NCI-H748 (cell line): ENCODE results near the gene PSAPL1.

ENCODE experiments used
- DNase-seq: peaks from one replicate; lab custom pipeline; 2025; ENCODE audit not compliant: unreplicated experiment; lab: John Stamatoyannopoulos, UW

The PSAPL1 gene

GRCh38 chr4:7398104-7398423, 36.7 kb downstream of the PSAPL1 start:
- peak; percentile 87 for DNase-seq

- DNase-seq, result no peak
Observed at GRCh38 chr4:7397206-7398103, 37.3 kb downstream of the PSAPL1 start.

DNA sequence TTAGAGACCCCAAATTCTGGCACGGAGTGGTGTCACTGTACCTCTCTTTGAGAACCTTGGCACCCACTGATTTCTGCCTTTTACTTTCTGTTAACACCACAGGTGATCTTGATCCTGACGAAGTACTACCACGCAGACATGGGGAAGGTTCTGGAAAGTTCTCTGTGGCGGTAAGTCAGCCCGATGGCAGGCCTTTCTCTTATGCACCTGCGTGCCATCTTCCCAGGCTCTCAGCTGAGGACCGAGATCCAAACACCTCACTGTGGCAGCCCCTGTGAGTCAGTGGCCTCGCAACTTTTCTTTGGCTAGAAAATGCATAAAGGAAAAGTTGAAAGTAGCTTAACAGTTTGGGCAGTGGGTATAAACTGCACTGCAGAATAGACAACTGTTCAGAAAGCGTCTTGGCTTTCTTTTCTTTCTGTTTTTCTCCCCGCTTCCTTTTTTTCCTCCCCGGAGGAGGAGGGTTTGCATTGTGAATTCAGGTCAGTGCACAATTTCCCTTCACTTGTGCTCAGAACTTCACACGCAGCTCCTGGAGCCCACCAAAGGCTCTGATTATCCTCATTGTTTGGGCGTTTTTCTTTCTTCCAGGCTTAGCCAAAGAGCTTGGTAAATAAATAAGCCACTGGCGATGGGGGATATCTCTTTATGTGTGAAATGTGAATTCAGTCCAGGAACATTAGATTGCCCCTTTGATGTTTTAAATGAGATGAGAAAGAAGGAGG, 38.4 kb downstream of the PSAPL1 start:
- DNase-seq, result no peak

GRCh38 chr4:7395645-7396044, 39.1 kb downstream of the PSAPL1 start:
- DNase-seq, result no peak

DNA sequence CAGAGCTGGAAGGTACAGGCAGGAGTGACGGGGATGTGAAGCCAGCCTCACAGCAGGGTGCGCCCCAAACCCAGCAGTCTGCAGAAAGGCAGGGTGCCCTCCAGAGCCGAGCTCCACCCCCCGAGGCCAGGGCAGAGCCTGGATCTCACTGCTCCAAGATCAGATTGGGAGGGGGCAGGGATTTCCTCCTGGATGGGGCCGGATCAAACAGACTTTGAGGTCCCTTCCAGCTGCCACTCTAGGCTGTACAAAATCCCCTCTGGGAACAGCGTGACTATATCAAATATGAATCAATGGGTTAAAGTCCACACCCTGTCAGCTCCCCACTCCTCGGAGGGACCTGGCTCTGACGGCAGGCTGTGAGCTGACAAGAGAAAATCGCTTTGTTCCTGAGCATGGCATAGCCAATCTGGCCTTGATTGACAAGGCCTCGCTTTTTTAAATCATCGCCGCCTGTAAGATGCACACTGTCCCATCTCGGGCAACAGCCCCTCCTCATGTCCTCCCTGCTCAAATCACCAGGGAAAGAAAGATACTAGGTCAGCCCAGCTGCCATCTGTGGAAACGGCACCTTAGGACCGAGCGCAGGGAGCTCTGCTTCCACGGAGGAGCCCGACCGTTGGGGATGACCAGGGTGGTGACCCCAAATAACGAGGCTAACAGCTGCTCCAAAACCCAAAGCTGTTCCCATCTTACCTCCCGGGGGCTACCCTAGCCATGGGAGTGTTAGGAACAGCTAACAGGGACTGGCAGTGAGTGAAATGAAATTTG, 39.9 kb downstream of the PSAPL1 start:
- DNase-seq, result no peak

DNA sequence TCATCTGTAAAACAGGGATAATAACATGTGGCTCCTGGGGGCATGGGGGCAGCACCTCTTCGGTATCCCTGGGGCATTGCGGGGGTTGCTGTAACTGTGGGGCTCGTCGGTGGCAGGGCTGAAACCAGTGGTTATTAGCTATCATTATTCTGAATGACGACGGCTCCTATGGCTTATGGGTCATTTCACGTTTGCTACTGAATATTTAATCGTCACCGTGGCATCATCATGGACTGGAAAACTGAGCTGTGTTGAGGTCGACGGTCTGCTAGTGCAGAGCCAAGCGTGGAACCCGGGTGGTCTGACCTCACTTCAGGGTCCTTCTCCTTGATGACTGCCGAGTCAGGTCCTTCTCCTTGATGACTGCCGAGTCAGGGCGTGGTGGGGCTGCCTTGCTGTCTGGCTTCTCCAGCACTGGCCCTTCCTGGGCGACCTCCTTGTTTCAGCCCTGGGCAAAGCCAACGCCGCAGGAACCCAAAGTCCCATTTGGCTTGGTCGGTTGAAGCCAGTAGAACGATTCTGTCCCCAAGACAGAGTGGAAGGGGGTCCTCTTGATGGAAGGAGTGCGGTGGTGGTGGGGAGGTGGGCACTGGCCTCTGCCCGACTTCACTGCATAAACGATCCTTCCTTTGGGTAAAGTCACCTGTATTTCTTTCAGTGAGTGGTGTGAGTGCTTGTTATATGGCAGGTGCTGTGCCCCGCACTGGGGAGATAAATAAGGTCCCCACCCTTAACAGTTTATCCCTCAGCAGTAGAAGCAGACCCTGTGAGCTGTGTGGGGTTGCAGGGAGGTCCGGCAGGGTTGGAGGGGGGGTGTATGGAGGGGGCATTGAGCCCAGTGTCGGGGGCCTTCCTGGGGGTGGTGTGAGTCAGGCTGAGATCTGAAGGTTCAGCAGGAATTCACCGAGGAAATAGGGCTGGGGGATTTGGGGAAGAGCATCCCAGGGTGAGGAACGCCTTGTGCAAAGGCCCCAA, 40.8 kb downstream of the PSAPL1 start:
- no peak for DNase-seq

DNA sequence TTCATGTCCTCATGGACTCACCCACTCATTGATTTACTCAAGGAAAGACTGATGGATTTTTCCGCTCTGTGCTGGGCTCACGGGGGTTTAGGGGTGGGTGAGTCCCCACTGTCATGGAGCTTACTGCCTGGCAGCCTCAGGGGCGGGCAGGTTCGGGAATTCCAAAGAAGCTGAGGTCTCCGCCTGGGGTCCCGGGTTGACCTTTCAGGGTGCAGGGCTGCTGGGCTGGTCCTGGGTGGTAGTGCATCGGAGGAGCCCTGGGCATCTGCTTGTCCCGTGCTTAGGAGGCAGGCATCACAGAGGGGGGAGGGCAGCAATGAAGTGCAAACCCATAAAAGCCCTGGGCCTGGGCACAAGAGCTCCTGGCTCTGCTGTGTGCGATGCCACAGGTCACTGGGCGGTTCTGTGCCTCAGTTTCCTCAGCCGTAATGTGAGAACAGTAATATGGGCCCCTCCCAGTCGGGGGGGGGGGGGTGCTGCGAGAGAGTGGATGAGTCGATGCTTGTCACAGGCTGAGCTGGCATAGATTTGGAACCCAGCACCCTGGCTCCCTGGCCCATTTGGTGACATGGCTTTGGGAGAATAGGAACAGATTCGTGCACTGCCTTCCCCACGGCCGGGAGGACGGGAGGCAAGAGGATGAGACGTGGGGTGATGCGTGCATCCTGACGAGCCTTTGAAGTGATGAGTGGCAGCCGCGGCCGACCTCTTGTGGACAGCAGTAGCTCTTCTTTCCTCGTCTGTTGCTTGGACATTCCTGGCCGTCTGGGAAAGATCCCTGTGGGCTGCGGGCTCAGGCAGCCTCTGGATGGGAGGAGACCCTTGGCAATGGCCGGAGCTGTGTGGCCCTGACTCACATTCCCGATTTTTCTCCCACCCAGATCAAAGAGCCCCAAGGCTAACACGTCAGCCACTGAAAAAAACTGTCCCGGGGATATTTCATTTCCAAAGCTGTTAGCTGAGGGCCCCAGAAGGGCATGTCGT, 42.0 kb downstream of the PSAPL1 start:
- DNase-seq, result no peak

DNA sequence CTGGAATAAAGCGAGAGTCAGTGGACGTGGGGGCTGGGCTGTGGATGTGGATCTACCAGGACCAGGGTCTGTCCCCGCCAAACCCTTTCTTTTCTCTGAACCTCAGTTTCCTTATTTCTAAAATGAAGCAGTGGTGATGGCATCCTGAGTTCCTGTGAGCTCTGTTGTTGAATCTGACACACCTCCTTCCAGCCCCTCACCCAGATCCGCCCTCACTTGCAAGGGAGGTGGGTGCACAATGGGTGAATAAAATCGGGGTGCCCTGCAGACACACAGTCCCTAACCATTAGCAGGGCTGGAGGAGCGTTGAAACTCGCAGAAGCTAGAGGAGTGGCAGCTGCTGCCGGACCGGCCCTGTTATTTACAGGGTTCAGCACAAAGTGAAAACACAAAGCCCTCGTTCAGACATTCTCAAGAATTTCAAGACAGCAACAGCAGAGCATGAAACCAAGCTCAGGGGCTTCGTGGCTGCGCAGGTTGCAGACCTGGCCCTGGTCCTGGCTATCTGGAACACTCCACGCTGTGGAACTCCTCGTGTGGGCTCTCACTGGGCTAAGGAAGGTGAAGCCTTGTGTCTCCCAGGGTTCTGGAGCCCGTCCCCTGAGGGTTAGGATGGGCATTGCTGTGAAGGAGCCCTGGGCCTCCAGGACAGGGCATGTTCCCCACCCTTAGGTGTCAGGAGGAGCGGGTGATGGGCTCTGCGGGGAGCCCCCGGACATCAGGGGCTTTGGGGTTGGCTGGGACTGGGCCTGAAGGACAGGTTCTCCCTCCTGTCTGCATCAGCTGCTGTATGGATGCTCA, 42.9 kb downstream of the PSAPL1 start:
- DNase-seq, result no peak

- no peak for DNase-seq
Observed at GRCh38 chr4:7390906-7391636, 43.7 kb downstream of the PSAPL1 start.

- DNase-seq, result no peak
Observed at GRCh38 chr4:7390336-7390735, 44.4 kb downstream of the PSAPL1 start.

DNA sequence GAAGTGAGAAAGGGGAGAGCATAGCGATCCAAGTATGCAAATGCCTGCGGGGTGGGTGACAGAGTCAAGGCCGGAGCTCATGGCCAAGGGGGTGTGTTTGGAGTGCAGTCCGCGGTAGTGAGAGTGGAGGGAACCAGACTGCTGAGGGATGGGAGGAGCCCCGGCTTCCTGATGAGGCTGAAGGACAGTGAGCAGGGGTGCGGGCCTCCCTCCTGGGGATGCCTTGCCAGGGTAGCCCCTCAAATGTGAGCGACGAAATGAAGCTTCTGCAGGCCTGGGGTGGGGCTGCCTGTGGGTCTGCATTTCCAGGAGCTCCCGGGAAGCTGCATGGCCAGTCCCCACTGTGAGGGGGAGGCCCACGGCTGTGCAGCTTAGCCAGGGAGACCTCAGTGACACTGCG, 45.0 kb downstream of the PSAPL1 start:
- DNase-seq, result no peak

GRCh38 chr4:7389101-7389701, 45.5 kb downstream of the PSAPL1 start:
- DNase-seq, result no peak

DNA sequence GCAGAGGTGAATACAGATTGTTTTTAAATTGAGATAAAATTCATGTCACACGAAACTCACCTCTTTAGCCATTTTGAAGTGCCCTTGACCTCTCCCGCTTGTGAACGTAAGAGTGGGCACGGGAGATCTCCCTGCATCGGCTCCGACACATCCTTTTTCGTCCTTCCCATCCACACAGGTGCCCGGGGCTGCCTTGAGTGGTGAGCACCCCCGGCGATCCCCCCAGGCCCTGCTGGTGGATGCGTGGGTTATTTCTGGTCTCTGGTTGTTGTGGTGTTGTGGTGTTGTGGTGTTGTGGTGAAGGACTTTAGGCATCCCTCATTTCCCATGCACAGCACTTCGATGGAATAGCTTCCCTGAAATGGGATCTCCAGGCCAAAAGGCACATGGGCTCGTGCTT, 46.1 kb downstream of the PSAPL1 start:
- DNase-seq, result no peak

GRCh38 chr4:7387925-7388324, 46.8 kb downstream of the PSAPL1 start:
- no peak for DNase-seq

DNA sequence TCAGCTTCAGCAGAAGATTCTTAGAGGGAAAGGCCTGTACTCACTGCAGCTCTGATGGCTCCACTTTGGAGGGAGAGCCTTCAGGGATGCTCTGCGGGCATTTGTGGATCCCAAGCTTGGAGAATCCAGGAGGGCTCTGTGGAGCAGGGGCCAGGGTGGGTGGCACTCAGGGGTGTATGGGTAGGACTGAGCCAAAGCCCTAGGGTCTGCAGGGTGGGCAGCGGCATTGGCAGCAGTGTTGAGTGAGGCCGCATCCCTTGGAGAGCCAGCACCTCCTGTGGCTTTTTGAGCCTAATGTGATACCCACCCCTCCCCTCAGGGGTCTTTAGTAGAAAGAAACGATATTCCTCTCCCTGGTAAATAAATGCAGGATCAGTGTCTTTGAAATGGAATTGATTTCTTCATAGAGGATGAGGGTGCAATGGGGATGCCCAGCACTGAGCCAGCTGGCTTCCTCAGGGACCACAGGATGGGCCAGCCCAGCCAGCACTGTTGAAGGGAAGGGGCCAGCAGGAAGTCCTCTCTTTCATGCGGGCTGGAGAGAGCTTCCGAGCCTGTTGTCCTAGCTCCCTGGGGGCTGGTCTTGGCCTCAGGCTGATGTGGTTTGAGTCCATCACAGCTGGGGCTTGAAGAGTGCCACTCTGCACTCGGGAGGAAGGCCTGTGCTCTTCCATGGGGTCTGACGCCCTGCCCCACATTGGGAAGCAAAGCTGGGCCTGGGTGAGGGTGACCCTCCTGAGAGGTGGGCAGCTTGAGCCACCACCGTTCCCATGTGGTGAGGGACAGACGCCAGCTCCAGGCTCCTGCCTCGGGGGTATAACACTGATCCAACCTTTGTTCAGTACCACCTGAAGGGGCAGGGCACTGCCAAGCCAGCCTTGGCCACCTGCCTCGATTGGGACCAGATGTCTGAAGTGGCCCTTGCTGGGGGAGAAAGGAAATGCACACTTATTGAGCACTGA, 49.5 kb downstream of the PSAPL1 start:
- DNase-seq, result no peak
